Activated CD4-positive, alpha-beta T cell treated with anti-CD3 and anti-CD28 coated beads, Interleukin-2, amount 50 U/mL, for 1 hour (primary cell): ENCODE measurements around the gene CNOT11.

Experiments
- DNase-seq: peaks from one replicate; pipeline ENCODE4 v3.0.0-alpha.2; 2020

Gene CNOT11

DNA sequence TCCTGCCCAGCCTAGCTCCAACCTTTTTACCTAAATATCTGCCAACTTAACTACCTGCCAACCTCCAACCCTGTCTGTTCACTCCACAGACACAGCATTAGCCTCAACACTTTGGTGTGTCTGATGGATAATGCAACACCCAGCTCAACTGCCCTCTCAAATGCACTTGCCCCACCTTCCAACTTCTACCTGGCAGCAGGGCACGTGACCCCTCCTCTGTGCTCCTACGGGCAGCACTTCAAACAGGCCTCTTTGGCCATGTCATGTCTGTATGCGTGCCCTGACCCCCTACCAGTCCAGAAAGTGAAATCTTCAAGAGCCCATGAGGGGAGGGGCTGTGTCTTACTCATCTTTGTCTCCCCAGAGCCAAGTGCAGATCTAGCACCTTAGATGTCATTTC is 30.3 kb downstream of the CNOT11 start:
- DNase-seq = no peak

DNA sequence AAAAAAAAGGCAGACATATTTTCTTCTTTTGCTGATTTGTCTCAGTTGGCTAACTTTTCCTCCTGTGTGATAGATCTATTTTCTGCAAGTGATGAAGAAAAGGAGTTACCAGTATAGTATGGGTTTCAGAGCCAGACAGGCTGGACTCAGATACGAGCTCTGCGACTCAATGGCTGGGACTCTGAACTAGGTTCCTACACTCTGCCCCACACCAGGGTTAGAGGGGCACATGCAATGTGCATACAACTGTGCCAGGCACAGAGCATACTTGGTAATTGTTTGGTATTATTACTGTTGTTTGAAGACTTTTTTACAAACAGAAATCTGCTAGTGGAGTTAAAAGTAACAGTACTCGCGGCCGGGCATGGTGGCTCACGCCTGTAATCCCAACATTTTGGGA is 34.0 kb downstream of the CNOT11 start:
- DNase-seq = no peak

DNA sequence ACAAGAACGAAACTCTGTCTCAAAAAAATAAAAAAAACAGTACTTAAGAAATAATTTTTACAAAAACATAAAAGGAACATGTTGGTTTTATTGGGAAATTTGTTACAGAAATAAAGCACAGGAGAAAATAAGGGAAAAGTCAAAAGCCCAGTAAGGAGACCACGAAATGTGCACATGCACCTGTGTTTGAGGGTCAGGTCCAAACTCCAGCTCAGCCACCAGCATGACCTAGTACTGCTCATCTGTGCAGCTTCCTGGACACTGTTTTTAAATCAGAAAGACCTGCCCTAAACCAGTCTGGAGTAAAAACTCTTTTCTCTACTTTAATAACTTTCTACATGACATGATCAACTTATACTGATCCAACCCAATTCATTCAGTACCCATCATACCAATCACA is 34.6 kb downstream of the CNOT11 start:
- DNase-seq = no peak

DNA sequence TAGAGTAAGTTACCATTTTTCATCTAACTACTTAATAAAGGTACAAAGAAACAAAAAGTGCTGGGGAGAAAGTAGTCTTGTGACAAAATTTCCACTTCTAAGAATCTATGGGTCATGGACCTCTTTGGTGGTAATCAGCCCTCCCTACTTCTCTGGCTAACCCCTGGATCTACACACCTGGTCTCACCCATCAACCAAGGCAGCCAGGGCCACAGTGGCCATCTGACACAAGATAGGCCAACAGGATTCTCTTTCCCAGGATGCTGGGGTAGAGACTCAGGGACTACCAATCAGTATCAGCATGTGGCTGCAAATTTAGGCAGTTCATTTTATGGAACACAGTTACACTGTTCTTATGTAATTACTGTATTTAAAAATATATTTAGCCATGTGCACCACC is 38.0 kb downstream of the CNOT11 start:
- no peak for DNase-seq

DNA sequence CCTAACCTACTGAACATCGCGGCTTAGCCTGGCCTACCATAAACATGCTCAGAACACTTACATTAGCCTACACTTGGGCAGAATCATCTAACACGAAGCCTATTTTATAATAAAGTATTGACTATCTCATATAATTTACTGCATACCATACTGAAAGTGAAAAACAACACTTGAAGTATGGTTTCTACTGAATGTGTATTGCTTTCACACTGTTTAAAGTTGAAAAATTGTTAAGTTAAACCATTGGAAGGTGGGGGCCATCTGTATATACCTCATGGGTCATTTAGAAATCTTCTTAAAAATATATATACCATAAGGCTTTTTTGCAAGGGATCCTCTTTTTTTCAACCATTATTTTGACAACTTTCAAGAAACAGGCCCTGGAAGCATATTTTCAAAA is 39.3 kb downstream of the CNOT11 start:
- no peak for DNase-seq

DNA sequence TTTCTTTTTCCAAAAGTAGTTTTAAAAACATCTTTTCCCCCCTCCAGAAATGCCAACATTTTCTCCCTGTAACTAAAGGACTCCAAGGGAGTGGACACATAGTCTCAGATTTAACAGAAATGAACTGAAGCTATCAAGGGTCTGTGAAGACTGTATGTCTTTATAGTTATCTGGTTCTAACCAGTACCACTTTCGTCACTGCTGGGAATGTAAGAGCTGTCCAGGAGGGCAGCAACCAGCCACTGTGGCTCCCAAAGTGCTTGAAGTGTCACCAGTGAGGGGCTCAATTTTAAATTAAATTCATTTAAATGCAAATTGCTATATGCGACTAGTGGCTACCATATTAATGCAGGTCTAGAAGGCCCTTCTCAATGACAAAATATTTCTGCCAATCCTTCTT is 40.9 kb downstream of the CNOT11 start:
- no peak for DNase-seq

DNA sequence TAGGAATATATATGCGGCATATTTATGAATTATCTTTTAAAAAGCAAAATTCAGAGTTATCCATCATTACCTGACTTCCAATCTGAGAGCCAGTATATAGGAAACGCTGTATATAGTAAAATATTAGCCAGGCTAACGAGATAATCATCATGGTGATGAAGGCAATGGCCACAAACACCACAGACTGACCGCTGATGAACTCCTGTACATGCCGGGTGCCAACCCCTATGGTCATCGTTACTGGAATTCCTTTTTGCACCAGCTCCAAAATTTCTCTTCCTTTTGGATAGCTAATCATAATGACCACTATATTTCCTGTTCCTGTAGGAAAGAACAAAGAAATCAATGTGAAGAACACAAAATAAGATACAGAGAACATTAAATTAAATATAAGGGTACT is 42.2 kb downstream of the CNOT11 start:
- no peak for DNase-seq

DNA sequence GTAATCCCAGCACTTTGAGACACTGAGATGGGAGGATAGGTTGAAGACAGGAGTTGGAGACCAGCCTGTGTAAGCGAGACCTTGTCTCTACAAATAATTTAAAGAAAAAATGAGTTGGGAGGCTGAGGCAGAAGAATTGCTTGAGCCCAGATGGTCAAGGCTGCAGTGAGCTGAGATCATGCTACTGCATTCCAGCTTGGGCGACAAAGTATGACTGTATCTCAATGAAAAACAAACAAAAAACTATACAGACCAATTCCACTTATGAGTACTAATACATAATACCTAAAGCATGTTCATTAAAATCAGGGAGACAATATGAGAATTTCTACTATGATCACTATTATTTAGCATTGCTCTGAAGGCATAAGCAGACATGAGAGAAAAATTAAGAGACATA is 43.2 kb downstream of the CNOT11 start:
- no peak for DNase-seq

DNA sequence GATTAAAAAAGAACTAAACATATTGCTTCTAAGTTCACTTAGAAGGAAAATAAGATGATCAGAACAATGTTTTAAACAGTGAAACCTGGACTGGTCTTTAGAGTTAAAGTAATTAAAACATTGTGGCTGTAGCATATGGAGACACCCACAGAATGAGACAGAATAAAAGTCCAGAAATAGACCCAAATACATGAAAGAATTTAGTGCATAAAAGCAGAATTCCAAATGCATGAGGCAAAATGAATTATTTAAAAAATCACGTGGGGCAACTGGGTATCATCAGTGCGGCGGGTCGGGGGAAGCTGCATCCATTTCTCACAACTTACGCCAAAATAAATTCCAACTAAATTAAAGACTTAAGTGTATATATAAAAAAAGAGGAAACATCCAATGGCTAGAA is 43.7 kb downstream of the CNOT11 start:
- DNase-seq = no peak

DNA sequence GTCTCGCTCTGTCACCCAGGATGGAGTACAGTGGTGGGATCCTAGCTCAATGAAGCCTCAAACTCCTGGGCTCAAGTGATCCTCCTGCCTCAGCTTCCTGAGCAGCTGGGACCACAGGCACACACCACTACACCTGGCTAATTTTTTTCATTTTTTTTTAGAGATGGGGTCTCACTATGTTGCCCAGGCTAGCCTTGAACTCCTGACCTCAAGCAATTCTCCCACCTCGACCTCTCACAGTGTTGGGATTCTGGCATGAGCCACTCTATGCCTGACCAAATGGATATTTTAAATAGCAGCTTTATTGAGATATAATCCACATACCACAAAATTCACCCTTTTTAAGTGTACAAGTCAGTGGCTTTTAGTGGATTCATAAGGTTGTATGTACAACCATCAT is 44.7 kb downstream of the CNOT11 start:
- no peak for DNase-seq

DNA sequence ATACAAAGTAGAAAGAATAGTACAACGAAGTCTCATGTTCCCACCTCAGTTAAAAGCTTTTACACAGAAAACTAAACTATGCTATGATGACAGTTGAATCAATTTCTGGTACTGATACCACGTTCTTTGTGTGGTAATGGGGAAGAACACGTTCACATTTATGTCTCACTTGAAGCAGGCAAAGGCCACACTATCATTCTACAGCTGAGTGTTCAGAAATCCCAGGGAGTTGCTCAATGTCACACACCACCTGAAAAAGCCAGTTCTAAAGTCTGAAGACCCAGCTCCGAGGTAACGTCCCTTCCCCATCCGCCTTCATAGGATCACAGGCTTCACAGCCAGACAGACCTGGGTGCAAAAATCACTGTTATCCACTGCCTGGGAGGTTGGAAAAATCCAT is 46.9 kb downstream of the CNOT11 start:
- no peak for DNase-seq

DNA sequence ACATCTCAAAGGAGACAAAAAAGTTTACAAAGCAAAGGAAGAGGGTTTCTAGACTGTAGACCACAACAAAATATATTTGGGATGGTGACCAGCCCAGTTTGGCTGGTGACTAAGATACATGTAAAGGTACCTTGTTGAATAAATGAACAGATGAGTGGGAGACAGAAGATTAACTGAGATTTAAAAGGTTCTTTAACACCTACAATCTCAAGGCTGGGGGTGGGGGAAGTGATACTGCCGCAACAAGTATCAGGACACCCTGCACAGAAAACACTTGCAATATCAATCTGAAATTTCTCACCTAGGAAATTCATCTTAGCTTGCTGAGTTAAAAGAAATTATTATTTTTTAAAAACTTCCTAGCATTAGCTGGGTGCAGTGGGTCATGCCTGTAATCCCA is 47.5 kb downstream of the CNOT11 start:
- no peak for DNase-seq

DNA sequence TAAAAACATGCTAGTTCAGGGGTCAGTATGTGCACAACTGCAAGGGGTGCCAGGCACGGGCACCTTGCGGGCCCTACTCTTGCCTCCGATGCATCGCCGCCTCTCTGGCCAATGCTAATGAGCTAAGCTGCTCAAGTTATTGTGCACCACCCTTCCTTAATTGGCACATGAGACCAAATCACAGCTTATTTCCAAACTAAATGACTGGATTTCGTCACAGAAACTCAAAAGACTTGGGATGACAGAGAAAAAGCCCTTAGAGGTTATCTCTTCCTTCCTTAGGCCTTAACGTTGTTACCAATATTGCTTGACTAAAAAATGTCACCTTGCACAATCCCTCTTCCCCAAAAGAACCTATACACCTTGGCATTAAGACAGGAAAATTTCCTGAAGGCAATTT is 48.1 kb downstream of the CNOT11 start:
- DNase-seq = no peak

DNA sequence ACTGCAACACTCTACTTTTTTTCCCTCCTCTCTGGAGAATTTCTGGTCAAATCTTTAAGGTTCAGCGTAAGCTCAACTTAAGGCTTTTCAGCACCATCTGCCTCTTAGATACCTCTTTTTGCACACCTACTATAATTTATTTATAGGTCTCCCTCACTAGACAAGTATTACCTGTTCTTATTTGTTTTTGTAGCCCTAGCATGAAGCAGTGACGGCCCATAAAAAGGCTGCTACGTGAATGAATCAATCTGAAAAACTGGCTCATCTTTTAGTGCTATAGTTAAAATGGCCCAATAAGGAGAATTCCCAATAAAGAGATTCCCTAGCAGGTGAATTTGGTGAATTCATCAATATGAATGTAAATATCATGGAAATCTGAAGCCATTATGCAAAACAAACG is 49.3 kb downstream of the CNOT11 start:
- DNase-seq = no peak

DNA sequence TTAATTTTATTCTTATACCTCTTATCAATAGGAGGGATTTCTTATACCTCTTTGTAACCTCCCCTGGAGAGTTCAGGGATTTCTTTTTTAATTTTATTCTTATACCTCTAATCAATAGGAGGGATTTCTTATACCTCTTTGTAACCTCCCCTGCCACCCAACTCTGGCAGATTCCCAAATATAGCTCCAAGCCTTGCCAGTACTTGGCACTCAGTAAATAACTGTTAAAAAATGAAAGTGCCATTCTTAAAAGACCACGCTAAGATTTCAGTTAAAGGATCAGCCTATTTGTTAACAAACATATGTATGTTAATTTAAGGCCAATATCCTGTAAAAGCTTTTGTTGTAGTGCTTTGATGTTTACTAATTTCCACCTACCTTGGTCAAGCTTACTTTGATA is 51.0 kb downstream of the CNOT11 start:
- no peak for DNase-seq

DNA sequence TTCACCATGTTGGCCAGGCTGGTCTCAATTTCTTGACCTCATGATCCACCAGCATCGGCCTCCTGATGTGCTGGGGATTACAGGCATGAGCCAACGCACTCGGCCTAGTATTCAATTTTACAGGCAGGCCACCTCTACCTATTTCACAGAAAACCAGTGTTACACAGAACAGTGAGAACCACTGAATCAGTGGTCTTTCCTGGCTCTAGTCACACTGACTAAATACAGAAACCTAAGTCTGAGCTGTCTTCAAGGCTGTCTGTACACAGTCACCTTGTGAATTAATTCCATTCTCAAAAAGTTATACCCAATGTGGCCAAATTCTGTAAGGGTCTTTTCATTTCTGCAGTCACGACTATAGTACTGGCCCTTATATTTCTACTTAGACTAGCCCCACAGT is 52.3 kb downstream of the CNOT11 start:
- no peak for DNase-seq

DNA sequence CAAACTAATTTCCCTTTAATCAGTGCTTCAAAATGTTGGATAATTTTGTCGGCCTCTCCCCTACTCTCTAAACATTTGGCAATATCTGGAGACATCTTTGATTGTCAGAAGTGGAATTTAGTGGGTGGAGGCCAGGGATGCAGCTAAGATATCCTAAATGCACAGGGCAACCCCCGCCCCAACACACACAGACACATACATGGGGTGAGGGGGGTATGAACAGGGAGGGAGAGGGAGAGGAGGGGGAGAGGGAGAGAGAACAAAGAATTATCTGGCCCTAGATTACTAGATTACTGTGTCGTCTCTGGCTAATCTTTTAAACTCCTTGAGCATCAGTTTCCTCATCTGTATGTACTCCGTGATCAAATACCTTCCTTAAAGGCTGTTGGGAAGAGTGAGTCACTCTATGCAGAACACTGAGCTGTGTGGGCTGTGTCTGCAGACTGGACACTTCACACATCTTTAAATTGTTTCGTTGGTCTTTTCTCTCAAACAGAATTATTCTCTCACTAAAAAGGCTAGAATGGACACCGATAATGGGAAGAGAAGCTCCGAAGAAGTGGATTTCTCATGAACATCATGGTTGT is 52.9 kb downstream of the CNOT11 start:
- no peak for DNase-seq

DNA sequence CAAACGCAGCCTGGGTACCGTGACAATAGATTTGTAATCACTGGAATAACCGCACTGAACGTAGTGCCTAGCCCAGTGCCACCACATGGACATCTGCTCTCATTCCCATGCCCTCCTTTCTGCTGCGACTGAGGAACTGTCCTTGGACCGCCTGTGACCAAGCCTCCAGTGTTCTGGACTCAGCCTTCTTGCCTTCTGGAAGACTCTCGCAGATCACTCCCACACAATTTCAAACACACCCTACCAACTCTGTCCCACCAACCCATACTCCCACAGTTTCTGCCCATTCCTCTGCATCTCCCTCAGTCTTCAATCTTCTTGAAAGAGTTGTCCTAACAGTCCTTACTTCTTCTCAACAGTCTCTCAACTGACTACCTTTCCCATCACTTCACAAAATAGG is 53.7 kb downstream of the CNOT11 start:
- no peak for DNase-seq

DNA sequence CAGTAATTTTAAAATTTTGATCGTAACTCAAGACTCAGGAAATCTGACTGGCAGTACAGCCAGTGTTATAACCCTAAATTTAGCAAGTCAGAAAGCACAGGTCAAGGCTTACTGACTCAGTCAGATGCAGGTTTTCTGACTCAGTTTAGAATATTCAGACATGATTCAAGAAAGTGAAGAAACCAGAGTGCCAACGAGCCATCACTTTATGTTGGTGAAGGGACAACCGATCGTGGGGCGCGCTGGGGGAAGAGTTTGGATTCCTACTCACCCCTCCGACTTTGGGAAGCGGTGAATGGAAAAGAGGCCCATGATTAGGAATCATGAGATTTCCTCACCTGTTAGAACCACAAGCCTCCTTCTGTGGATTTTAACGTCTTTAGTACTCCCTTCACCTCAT is 54.8 kb downstream of the CNOT11 start:
- no peak for DNase-seq

DNA sequence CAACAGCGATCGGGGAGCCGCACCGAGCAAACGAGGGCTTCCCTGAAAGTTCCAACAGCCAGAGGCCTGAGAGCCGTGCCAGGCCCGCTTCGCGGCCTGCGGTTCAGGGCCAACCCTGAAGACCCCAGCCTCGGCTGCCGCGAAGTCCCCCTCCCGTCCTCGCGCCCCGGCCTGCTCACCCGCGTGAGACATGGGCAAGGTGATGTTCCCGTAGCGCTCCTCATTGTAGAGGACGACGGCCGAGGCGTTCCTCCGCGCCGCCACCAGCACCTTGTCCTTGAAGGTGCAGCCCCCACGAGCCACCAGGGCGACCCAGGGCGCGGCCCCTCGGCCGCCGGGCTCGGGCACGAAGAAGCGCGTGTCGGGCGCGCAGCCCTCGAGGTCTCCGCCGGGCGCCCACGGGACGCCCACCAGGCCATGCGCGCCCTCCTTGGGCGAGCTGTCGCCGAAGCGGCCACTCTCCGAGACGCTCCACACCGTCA is 55.3 kb downstream of the CNOT11 start:
- peak; percentile 26 for DNase-seq

DNA sequence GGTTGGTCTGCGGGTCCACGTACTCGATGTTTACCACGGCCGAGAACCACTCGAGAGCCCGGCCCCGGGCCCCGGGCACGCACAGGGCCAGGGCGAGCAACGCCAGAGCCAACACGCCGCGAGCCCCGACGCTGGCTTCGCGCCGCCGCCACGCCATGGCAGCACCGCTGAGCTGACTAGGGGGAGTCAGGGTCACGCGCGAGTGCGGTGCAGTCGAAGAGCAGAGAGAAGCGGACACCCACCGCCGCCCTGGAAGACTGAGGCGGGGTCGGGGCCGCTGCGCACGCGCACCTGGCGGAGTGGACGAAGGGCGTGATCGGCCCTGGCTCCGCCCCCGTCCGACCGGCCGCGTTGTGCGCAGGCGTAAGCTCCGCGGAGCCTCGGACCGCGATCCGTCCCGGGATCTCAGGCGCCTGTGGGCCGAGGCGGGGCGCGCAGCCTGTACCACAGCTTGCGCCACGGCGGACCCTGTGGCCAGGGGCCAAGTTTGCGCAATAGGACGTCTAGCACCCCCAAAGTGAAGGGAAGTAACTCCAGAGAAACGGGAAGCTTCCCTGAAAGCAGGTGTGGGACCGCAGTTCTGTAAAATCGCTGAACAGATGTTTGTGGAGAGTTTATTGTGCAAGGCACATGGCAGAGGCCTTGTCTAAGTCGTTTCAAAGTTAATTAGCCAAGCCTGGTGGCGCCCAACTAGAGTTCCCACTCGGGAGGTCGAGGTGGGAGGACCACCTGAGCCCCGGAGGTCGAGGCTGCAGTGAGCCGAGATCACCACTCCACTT is 55.9 kb downstream of the CNOT11 start, which contains the start of gene RNF149:
RNF149 (minus strand) TSS at position 270 of the 779 bp plus-strand sequence; CDS start at position 157, 113 bp downstream.
- peak; percentile 91 for DNase-seq

DNA sequence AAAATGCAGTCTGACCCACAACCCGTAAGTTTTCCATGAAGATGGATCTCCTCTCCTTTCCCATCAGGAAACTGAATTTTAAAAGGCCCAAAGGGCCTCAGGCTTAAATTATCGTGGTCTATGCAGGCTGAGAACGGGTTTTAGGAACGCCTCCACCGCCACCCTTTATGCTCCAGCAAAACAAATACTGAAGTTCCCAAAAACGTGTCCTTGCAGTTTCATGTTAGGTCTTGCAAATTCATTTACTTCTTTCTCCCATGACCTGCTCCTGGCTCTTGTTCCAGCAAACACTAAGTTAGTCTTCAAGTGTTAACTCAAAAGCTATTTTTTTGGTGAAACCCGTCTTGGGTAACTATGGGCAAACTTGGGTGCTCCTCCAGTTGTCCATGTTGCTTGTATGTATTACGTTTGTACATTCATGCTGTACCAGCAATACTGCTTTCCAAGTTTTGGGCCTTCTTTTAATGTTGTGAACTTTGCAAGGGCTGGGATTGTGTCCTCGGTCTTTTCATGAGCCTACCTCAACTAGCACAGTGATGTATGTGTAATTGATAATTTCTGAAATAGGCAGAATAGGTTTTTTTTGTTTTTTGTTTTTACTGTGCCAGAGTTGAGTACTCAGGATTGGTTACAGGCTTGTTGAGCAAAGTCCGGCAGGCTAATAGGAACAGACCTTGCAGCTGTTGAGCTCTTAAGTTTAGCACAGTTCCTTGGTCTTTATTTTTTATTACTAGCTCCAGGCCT is 57.6 kb downstream of the CNOT11 start:
- DNase-seq = no peak

DNA sequence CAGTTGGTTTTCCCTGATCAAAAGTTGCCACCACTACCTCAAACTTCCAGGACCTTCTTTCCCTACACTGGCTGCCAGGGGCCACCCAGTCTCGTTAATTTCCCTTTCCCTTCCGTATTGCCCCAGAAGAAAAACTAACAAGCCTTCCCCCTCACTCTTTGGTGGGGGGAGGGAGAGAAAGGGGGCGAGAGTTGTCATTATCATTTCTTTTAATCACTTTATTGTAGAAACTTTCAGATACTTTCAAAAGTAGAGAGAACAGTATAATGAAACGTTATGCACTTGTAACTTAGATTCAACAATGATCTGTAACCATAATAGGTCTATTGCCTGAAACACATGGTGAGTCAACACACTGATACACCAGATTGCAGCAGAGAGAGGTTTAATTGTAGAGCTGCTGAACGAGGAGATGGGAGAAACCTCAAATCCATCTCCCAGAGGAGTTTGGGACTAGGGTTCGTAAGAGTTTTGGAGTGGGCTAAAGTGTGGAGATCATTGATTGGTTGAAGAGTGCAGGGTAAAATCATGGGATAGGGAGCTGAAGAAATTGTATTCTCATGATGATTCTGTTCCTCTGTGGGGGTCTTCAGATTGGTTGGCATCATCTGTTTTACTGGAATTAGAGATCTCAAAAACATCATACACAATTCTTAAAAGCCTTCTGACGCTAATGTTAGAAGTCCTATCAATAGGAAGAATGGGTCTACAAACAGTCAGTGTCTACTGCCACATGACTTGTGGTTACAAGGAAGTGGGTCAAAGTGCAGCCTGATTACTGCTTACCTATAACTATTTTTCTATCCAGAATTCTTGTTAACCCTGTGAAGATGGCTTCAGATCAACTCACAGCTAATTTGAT is 58.4 kb downstream of the CNOT11 start:
- no peak for DNase-seq
